LoVo (cell line): ENCODE results near the gene FHAD1.
A peak's percentile ranks its signal among the peaks of the same experiment; 100 is the strongest.

Source experiments
- DNase-seq: peaks from one replicate; pipeline ENCODE4 v3.0.0-alpha.2; 2016; ENCODE audit warnings: low spot score

Gene FHAD1

GRCh38 chr1:15246960-15247614, at the start of gene FHAD1:
Gene FHAD1, plus strand, starts transcription at chr1:15247223. Its CDS starts 4,562 bp downstream, at chr1:15251785.
- DNase-seq = peak; percentile 77

DNA sequence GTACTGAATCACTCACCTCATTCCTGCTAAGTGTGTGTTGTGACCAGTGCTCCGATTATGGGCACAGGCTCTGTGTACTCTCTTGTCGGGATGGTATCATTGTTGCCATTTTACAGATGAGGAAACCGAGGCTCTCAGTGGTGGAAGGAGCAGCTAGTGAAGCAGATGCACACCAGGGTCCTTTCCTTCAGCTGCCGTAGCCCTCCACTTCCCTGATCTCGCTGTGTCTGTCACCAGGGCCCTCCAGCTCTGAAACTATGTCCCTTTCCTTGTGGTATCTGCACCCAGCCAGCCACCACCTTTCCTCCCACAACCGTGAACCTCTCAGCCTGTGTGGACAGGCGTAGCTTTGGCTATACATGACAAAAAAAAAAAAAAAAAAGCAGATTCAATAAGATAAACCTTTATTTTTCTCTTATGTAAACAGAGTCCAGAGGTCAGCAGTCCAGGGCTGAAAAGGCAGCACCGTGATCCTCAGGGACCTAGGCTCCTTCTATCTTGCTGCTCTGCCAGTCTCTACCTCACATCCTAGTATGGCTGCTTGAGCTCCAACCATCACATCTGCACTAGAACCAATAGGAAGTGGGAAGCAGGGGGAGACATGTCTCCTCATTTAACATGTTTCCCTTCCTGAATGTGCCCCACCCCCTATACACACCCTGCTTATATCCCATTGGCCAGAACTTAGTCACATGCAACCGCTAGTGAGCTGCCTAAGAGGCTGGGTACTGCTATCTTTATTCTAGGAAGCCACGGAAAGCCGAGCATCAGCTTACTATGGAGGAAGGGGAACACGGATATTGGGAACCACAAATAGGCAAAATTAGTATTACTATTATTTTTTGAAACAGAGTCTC, 49.2 kb upstream of the FHAD1 start:
- no peak for DNase-seq

- DNase-seq = no peak
These were observed 48.3 kb upstream of the FHAD1 start for GRCh38 chr1:15198684-15199083.

GRCh38 chr1:15201221-15201620, 45.8 kb upstream of the FHAD1 start:
- no peak for DNase-seq

- peak; percentile 64 for DNase-seq
These were observed 45.0 kb upstream of the FHAD1 start for GRCh38 chr1:15201849-15202551.

GRCh38 chr1:15204931-15205330, 42.1 kb upstream of the FHAD1 start:
- no peak for DNase-seq

DNA sequence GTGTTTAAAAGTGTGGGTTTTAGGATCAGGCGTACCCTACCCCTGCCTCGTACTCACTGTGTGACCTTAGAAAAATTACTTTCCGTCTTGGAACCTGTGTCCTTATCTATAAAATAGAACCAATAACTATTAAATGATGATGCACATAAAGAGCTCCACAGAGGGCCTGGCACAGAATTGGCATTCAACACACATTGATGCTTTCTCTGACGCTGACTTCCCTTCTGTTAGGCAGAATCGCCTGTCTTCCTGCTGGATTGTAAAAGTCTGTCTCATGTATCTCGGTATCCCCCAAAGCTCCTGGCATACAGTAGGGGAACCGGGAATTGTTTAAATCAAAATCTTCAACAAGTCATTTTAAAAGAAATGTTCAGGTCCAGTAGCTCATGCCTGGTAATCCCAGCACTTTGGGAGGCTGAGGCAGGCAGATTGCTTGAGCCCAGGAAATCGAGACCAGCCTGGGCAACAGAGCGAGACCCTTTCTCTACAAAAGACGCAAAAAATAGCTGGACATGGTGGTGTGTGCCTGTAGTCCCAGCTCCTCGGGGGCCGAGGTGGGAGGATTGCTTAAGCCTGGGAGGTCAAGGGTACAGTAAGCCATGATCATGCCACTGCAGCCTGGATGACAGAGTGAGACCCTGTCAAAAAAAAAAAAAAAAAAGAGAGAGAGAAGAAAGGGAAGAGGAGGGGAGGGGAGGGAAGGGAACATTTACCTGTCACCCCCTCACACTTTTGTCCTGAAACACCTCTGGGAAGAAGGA, 41.3 kb upstream of the FHAD1 start:
- no peak for DNase-seq

GRCh38 chr1:15206418-15207030, 40.5 kb upstream of the FHAD1 start:
- no peak for DNase-seq

DNA sequence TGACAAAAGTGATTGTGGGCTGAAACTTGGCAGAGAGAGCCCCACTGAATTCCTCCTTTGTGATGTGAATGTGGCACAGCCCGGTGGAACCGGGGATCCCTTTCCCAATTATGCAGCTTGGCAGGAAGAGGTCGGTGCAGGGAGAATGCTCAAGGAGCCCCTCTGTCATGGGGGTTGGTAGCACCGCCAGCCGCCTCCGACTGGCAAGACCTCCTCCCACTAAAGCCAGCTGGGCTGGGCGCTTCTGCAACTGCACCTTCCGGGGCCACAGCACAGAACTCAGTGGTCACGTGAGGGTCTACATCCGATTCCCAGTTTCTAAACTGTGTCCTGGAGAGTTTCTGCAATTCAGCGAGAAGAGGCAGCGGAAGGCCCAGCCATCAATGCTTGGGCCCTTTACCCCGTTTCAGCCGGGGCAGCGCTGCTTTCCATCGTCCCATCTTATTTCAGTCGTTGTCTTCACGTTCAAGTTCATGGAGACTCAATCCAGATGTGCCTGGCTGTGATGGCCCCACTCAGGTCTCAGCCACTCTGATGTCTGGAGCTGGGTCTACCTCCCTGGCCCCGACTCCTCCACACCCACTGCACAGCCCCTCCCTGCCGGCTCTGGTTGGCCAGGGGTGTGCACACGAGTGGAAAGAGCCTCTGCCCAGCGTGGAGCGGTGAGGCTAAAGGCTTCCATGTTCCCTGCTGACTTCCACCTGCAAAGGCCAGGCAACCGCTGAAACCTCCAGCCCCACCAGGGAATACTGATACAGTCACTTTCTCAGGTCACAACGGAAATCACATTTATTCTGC, 39.8 kb upstream of the FHAD1 start:
- no peak for DNase-seq

- no peak for DNase-seq
These were observed 39.1 kb upstream of the FHAD1 start for GRCh38 chr1:15207829-15208429.

- DNase-seq = no peak
These were observed 36.2 kb upstream of the FHAD1 start for GRCh38 chr1:15210651-15211375.

DNA sequence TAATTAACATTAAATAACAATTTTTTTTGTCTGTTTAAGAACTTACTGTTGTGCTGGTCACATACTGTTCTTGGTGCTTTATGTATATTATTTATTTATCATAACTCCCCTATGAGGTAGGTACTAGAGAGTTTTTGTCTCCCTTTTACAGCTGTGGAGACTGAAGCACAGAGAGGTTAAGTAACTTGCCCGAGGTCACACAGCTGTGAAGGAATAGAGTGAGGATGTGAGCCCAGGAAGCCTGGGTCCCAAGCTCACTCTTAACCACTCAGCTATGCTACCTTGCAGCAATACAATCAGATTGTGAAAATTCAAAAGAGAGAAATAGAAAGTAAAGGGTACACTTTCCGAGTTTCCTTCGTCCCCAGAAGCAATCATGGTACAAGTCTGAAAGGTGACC, 35.6 kb upstream of the FHAD1 start:
- DNase-seq = no peak

- no peak for DNase-seq
These were observed 34.6 kb upstream of the FHAD1 start for GRCh38 chr1:15212216-15212953.

DNA sequence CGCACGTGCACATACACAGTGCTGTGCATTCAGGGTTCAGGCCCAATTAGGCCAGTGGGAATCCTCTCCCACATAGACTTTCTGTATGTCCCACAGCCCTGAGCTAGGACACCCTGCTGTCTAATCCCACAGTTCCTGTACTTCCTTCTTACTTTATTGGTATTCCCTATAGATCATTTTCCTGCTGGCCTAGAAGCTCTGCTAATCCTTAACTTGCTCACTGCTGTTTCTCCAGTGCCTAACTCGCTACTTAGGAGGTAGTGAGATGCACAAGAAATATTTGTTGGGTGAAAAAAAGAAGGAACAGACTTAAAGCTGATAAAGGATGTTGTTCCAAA, 34.1 kb upstream of the FHAD1 start:
- DNase-seq = no peak

- no peak for DNase-seq
These were observed 33.6 kb upstream of the FHAD1 start for GRCh38 chr1:15213341-15213821.

GRCh38 chr1:15214527-15214926, 32.5 kb upstream of the FHAD1 start:
- no peak for DNase-seq

DNA sequence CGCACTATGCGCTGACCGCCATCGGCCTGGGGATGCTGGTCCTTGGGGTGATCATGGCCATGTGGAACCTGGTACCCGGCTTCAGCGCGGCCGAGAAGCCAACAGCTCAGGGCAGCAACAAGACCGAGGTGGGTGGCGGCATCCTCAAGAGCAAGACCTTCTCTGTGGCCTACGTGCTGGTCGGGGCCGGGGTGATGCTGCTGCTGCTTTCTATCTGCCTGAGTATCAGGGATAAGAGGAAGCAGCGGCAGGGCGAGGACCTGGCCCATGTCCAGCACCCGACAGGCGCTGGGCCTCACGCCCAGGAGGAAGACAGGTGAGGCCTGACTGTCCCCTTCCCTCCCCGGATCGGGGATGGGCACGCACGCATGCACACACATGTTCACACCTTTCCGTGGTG, 31.9 kb upstream of the FHAD1 start:
- no peak for DNase-seq

- DNase-seq = no peak
These were observed 29.4 kb upstream of the FHAD1 start for GRCh38 chr1:15217654-15218053.
